Kidney tubule cell (primary cell): ENCODE results near the gene SLC45A3.
"Not testable (repeated sequence)": the region's sequence is repeated elsewhere in the genome, so short reads cannot be mapped to it uniquely, and the experiment has no call there.

ENCODE experiments used
- DNase-seq: peaks from one replicate; pipeline ENCODE4 v3.0.0-alpha.2; 2018; ENCODE audit warnings: low spot score

The SLC45A3 gene

GRCh38 chr1:205680073-205680851, at the start of gene SLC45A3:
TSS of gene SLC45A3 (minus strand) at chr1:205680509. CDS start at chr1:205664656, 15,853 bp downstream.
- DNase-seq, result no peak

- DNase-seq, result no peak
Measured at GRCh38 chr1:205726619-205727125, 46.4 kb upstream of the SLC45A3 start.

- no peak for DNase-seq
Measured at GRCh38 chr1:205725514-205725913, 45.2 kb upstream of the SLC45A3 start.

GRCh38 chr1:205720740-205721139, 40.4 kb upstream of the SLC45A3 start:
- not testable (repeated sequence) for DNase-seq

- DNase-seq, result no peak
Measured at GRCh38 chr1:205719762-205720161, 39.5 kb upstream of the SLC45A3 start.

GRCh38 chr1:205719015-205719414, 38.7 kb upstream of the SLC45A3 start:
- DNase-seq, result no peak

- DNase-seq, result no peak
Measured at GRCh38 chr1:205716371-205717132, 36.2 kb upstream of the SLC45A3 start.

- no peak for DNase-seq
Measured at GRCh38 chr1:205715628-205716027, 35.3 kb upstream of the SLC45A3 start.

- DNase-seq, result no peak
Measured at GRCh38 chr1:205714906-205715246, 34.6 kb upstream of the SLC45A3 start.

GRCh38 chr1:205714190-205714905, 34.0 kb upstream of the SLC45A3 start:
- no peak for DNase-seq

GRCh38 chr1:205711105-205712048, 31.1 kb upstream of the SLC45A3 start:
- peak; percentile 80 for DNase-seq

GRCh38 chr1:205710201-205711062, 30.1 kb upstream of the SLC45A3 start:
- no peak for DNase-seq

GRCh38 chr1:205709640-205710039, 29.3 kb upstream of the SLC45A3 start:
- no peak for DNase-seq

GRCh38 chr1:205709059-205709398, 28.7 kb upstream of the SLC45A3 start:
- peak; percentile 41 for DNase-seq

GRCh38 chr1:205706601-205707502, 26.5 kb upstream of the SLC45A3 start:
- DNase-seq, result no peak

GRCh38 chr1:205704903-205705302, 24.6 kb upstream of the SLC45A3 start:
- no peak for DNase-seq

GRCh38 chr1:205703072-205703471, 22.8 kb upstream of the SLC45A3 start:
- DNase-seq, result no peak

- no peak for DNase-seq
Measured at GRCh38 chr1:205701891-205702290, 21.6 kb upstream of the SLC45A3 start.

GRCh38 chr1:205701420-205701819, 21.1 kb upstream of the SLC45A3 start:
- no peak for DNase-seq
